GM12872 (cell line): ENCODE data around the gene GALNT7.

Experiments used
- CTCF ChIP-seq: IDR thresholded peaks from 3 replicates; pipeline ENCODE4 v1.5.1; 2011; ENCODE audit warnings: low read depth, mild to moderate bottlenecking, low read length, moderate library complexity; ENCODE audit not compliant: insufficient read depth

Gene GALNT7

GRCh38 chr4:173199553-173199952 is 30.9 kb downstream of the GALNT7 start:
- TF ChIP-seq CTCF: no peak

GRCh38 chr4:173200103-173200884 is 31.7 kb downstream of the GALNT7 start:
- TF ChIP-seq CTCF: no peak

- TF ChIP-seq CTCF: no peak
Observed at GRCh38 chr4:173202395-173202794, 33.8 kb downstream of the GALNT7 start.

GRCh38 chr4:173205656-173206055 is 37.0 kb downstream of the GALNT7 start:
- TF ChIP-seq CTCF: no peak

GRCh38 chr4:173208420-173208819 is 39.8 kb downstream of the GALNT7 start:
- no peak for TF ChIP-seq CTCF

GRCh38 chr4:173211222-173211621 is 42.6 kb downstream of the GALNT7 start:
- no peak for TF ChIP-seq CTCF

- no peak for TF ChIP-seq CTCF
Observed at GRCh38 chr4:173211838-173212237, 43.2 kb downstream of the GALNT7 start.

GRCh38 chr4:173212379-173212778 is 43.8 kb downstream of the GALNT7 start:
- TF ChIP-seq CTCF: no peak
